SK-N-SH (cell line): ENCODE results near the gene BMPR1B.

Experiments used
- EP300 ChIP-seq, 2 experiments: IDR thresholded peaks; 2 replicates each; pipeline versions ENCODE4 v1.4.0 to v1.6.1; 2012; ENCODE audit warnings: borderline replicate concordance in 1 of 2, low read depth in 1 of 2, low read length in 1 of 2
- FOSL2 ChIP-seq: IDR thresholded peaks from 2 replicates; pipeline ENCODE4 v1.4.0; 2012; ENCODE audit warnings: low read depth, mild to moderate bottlenecking, moderate library complexity, borderline replicate concordance
- GABPA ChIP-seq: IDR thresholded peaks from 2 replicates; pipeline ENCODE4 v1.4.0; 2012; ENCODE audit warnings: low read depth, mild to moderate bottlenecking
- GATA2 ChIP-seq: sonication (generic); formaldehyde crosslinking; IDR thresholded peaks from 2 replicates; pipeline ENCODE4 v1.5.0; 2020; ENCODE audit warnings: mild to moderate bottlenecking, missing genetic modification reagents
- NRF1 ChIP-seq: IDR thresholded peaks from 2 replicates; pipeline ENCODE4 v1.6.1; 2012; ENCODE audit warnings: low read depth, mild to moderate bottlenecking, low read length
- RFX5 ChIP-seq: IDR thresholded peaks from 2 replicates; pipeline ENCODE4 v1.6.1; 2012; ENCODE audit warnings: mild to moderate bottlenecking, improper control_type of control experiment, low read length
- TAF1 ChIP-seq: IDR thresholded peaks from 2 replicates; pipeline ENCODE4 v1.6.1; 2012; ENCODE audit warnings: low read depth, mild to moderate bottlenecking, low read length, moderate library complexity, borderline replicate concordance
- TCF12 ChIP-seq: IDR thresholded peaks from 2 replicates; pipeline ENCODE4 v1.4.0; 2012
- YY1 ChIP-seq: IDR thresholded peaks from 2 replicates; pipeline ENCODE4 v1.4.0; 2012; ENCODE audit warnings: low read depth, mild to moderate bottlenecking
- TF ChIP-seq, protein P1 (sequence below): fragments of 200-600 bp; sonication (generic); IDR thresholded peaks from 2 replicates; pipeline ENCODE4 v1.6.1; 2017; ENCODE audit warnings: antibody characterized with exemption, mild to moderate bottlenecking, moderate library complexity
- TF ChIP-seq, protein P2 (sequence below): IDR thresholded peaks from 2 replicates; pipeline ENCODE4 v1.6.1; 2012; ENCODE audit warnings: mild to moderate bottlenecking, low read depth, low read length, moderate library complexity
- TF ChIP-seq, protein P3 (sequence below): IDR thresholded peaks from 2 replicates; pipeline ENCODE4 v1.4.0; 2012; ENCODE audit warnings: low read depth, borderline replicate concordance
- TF ChIP-seq, protein P4 (sequence below): fragments of 150-350 bp; IDR thresholded peaks from 2 replicates; pipeline ENCODE4 v1.6.1; 2016; ENCODE audit warnings: mild to moderate bottlenecking, low read depth, low read length

DNA sequence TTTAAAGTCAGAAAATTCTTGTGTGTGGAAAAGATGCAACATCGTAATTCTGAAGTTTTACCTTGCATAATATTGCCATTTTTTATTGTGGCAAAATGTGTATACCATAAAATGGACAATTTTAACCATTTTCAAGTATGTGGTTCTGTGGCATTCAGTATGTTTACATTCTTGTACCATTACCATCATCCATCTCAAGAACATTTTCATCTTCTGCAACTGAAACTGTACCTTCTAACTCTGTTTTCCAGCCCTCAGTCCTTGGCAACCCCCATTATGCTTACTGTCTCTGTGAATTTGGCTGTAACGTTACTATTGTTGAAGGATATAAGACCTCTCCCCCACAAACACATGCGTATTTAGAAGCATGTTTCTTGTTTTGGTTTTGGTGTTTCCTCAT, 123.2 kb downstream of the BMPR1B start:
- no peak for TF ChIP-seq YY1
- TF ChIP-seq, protein P1, sequence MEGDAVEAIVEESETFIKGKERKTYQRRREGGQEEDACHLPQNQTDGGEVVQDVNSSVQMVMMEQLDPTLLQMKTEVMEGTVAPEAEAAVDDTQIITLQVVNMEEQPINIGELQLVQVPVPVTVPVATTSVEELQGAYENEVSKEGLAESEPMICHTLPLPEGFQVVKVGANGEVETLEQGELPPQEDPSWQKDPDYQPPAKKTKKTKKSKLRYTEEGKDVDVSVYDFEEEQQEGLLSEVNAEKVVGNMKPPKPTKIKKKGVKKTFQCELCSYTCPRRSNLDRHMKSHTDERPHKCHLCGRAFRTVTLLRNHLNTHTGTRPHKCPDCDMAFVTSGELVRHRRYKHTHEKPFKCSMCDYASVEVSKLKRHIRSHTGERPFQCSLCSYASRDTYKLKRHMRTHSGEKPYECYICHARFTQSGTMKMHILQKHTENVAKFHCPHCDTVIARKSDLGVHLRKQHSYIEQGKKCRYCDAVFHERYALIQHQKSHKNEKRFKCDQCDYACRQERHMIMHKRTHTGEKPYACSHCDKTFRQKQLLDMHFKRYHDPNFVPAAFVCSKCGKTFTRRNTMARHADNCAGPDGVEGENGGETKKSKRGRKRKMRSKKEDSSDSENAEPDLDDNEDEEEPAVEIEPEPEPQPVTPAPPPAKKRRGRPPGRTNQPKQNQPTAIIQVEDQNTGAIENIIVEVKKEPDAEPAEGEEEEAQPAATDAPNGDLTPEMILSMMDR = no peak
- TF ChIP-seq NRF1 = no peak
- no peak for TF ChIP-seq TAF1
- TF ChIP-seq TCF12 = no peak
- TF ChIP-seq GABPA = no peak
- no peak for TF ChIP-seq RFX5
- TF ChIP-seq EP300 (IDR thresholded peaks at IDR 0.05; ENCODE audit: borderline replicate concordance in 1 of 2, low read depth in 1 of 2, low read length in 1 of 2) = no peak
- TF ChIP-seq FOSL2 = no peak
- TF ChIP-seq, protein P2, sequence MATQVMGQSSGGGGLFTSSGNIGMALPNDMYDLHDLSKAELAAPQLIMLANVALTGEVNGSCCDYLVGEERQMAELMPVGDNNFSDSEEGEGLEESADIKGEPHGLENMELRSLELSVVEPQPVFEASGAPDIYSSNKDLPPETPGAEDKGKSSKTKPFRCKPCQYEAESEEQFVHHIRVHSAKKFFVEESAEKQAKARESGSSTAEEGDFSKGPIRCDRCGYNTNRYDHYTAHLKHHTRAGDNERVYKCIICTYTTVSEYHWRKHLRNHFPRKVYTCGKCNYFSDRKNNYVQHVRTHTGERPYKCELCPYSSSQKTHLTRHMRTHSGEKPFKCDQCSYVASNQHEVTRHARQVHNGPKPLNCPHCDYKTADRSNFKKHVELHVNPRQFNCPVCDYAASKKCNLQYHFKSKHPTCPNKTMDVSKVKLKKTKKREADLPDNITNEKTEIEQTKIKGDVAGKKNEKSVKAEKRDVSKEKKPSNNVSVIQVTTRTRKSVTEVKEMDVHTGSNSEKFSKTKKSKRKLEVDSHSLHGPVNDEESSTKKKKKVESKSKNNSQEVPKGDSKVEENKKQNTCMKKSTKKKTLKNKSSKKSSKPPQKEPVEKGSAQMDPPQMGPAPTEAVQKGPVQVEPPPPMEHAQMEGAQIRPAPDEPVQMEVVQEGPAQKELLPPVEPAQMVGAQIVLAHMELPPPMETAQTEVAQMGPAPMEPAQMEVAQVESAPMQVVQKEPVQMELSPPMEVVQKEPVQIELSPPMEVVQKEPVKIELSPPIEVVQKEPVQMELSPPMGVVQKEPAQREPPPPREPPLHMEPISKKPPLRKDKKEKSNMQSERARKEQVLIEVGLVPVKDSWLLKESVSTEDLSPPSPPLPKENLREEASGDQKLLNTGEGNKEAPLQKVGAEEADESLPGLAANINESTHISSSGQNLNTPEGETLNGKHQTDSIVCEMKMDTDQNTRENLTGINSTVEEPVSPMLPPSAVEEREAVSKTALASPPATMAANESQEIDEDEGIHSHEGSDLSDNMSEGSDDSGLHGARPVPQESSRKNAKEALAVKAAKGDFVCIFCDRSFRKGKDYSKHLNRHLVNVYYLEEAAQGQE = no peak
- TF ChIP-seq, protein P3, sequence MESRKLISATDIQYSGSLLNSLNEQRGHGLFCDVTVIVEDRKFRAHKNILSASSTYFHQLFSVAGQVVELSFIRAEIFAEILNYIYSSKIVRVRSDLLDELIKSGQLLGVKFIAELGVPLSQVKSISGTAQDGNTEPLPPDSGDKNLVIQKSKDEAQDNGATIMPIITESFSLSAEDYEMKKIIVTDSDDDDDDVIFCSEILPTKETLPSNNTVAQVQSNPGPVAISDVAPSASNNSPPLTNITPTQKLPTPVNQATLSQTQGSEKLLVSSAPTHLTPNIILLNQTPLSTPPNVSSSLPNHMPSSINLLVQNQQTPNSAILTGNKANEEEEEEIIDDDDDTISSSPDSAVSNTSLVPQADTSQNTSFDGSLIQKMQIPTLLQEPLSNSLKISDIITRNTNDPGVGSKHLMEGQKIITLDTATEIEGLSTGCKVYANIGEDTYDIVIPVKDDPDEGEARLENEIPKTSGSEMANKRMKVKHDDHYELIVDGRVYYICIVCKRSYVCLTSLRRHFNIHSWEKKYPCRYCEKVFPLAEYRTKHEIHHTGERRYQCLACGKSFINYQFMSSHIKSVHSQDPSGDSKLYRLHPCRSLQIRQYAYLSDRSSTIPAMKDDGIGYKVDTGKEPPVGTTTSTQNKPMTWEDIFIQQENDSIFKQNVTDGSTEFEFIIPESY = no peak
- TF ChIP-seq GATA2 (CRISPR knock-in tag) = no peak
- TF ChIP-seq, protein P4, sequence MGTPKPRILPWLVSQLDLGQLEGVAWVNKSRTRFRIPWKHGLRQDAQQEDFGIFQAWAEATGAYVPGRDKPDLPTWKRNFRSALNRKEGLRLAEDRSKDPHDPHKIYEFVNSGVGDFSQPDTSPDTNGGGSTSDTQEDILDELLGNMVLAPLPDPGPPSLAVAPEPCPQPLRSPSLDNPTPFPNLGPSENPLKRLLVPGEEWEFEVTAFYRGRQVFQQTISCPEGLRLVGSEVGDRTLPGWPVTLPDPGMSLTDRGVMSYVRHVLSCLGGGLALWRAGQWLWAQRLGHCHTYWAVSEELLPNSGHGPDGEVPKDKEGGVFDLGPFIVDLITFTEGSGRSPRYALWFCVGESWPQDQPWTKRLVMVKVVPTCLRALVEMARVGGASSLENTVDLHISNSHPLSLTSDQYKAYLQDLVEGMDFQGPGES = no peak
